Neural cell (in vitro differentiated cells): ENCODE results near the gene FAM228B. TPM values are rescaled to one million over a fixed set of nuclear protein-coding genes. Genes with fewer than 3 reads are reported as not detected.
"Not testable (repeated sequence)": the region's sequence is repeated elsewhere in the genome, so short reads cannot be mapped to it uniquely, and the experiment has no call there.

Source experiments
- H2AFZ ChIP-seq: fragments of 200-600, 300-800 bp; sonication (generic), shearing (Covaris generic); 2 replicates; pipeline ENCODE4 v1.6.0; 2014; ENCODE audit warnings: low read depth, mild to moderate bottlenecking, antibody characterized with exemption, low read length, moderate library complexity
- H3F3A ChIP-seq: fragments of 200-600 bp; shearing (Covaris generic); 2 replicates; pipeline ENCODE4 v1.6.1; 2016; ENCODE audit warnings: mild to moderate bottlenecking, moderate library complexity, mixed read lengths, antibody characterized with exemption, low read length; ENCODE audit not compliant: insufficient read depth, poor library complexity, severe bottlenecking
- H3K27ac ChIP-seq: fragments of 200-600, 300-800 bp; sonication (generic), shearing (Covaris generic); 2 replicates; pipeline ENCODE4 v1.5.1; 2014; ENCODE audit warnings: mild to moderate bottlenecking, low read length, moderate library complexity
- H3K27me3 ChIP-seq: fragments of 300-800, 200-600 bp; sonication (generic), shearing (Covaris generic); 2 replicates; pipeline ENCODE4 v1.6.0; 2014; ENCODE audit warnings: mild to moderate bottlenecking, low read depth, low read length, moderate library complexity; ENCODE audit not compliant: insufficient read depth
- H3K36me3 ChIP-seq: fragments of 300-800, 200-600 bp; sonication (generic), shearing (Covaris generic); 2 replicates; pipeline ENCODE4 v1.5.1; 2014; ENCODE audit warnings: mild to moderate bottlenecking, antibody characterized with exemption, low read length, moderate library complexity; ENCODE audit not compliant: insufficient read depth
- H3K4me2 ChIP-seq: fragments of 300-800, 200-600 bp; sonication (generic), shearing (Covaris generic); 2 replicates; pipeline ENCODE4 v1.6.0; 2014; ENCODE audit warnings: mild to moderate bottlenecking, low read length
- H3K4me3 ChIP-seq: fragments of 300-800, 200-600 bp; sonication (generic), shearing (Covaris generic); 2 replicates; pipeline ENCODE4 v1.5.1; 2014; ENCODE audit warnings: mild to moderate bottlenecking, low read length, moderate library complexity
- H3K79me2 ChIP-seq: fragments of 200-600 bp; shearing (Covaris generic); replicated peaks from 2 replicates; pipeline ENCODE4 v1.6.0; 2014; ENCODE audit warnings: mild to moderate bottlenecking, low read length, moderate library complexity; ENCODE audit not compliant: insufficient read depth
- H3K9ac ChIP-seq: fragments of 300-800, 200-600 bp; sonication (generic), shearing (Covaris generic); 2 replicates; pipeline ENCODE4 v1.6.1; 2016; ENCODE audit warnings: mild to moderate bottlenecking, low read length, mixed read lengths
- H3K9me2 ChIP-seq: fragments of 200-600 bp; shearing (Covaris generic); 2 replicates; pipeline ENCODE4 v1.6.1; 2016; ENCODE audit warnings: mild to moderate bottlenecking, low read length, mixed read lengths; ENCODE audit not compliant: insufficient read depth
- H3K9me3 ChIP-seq: fragments of 200-600, 300-800 bp; sonication (generic), shearing (Covaris generic); 2 replicates; pipeline ENCODE4 v1.6.1; 2016; ENCODE audit warnings: mild to moderate bottlenecking, mixed run types, low read length, moderate library complexity, mixed read lengths
- H4K20me1 ChIP-seq: fragments of 200-600 bp; shearing (Covaris generic); 2 replicates; pipeline ENCODE4 v1.6.1; 2016; ENCODE audit warnings: mild to moderate bottlenecking, mixed run types; ENCODE audit not compliant: insufficient read depth
- CTCF ChIP-seq: fragments of 450-650 bp; IDR thresholded peaks from 2 replicates; pipeline ENCODE4 v1.5.1; 2014; ENCODE audit warnings: antibody characterized with exemption, mild to moderate bottlenecking, moderate library complexity; ENCODE audit not compliant: poor library complexity, severe bottlenecking
- EP300 ChIP-seq: fragments of 450-650 bp; conservative IDR thresholded peaks from 2 replicates; pipeline ENCODE4 v1.6.1; 2014; ENCODE audit warnings: antibody characterized with exemption, mild to moderate bottlenecking, moderate library complexity; ENCODE audit not compliant: poor library complexity, severe bottlenecking
- EZH2 ChIP-seq: fragments of 200-600, 300-800 bp; shearing (Covaris generic), sonication (generic); IDR thresholded peaks from 2 replicates; pipeline ENCODE4 v1.6.1; 2014; ENCODE audit warnings: antibody characterized with exemption, low read length, borderline replicate concordance, mild to moderate bottlenecking; ENCODE audit not compliant: insufficient read depth, poor library complexity, severe bottlenecking
- MXI1 ChIP-seq: fragments of 450-650 bp; conservative IDR thresholded peaks from 2 replicates; pipeline ENCODE4 v1.6.1; 2014; ENCODE audit warnings: antibody characterized with exemption, mild to moderate bottlenecking; ENCODE audit not compliant: poor library complexity, severe bottlenecking
- POLR2AphosphoS5 ChIP-seq: IDR thresholded peaks from 2 replicates; pipeline ENCODE4 v1.6.1; 2012
- RAD21 ChIP-seq: fragments of 450-650 bp; conservative IDR thresholded peaks from 2 replicates; pipeline ENCODE4 v1.6.1; 2014; ENCODE audit warnings: antibody characterized with exemption, mild to moderate bottlenecking, moderate library complexity
- REST ChIP-seq: IDR thresholded peaks from 2 replicates; pipeline ENCODE4 v1.6.1; 2012; ENCODE audit warnings: borderline replicate concordance
- SMC3 ChIP-seq: fragments of 450-650 bp; conservative IDR thresholded peaks from 2 replicates; pipeline ENCODE4 v1.6.1; 2014; ENCODE audit warnings: antibody characterized with exemption, mild to moderate bottlenecking, moderate library complexity; ENCODE audit not compliant: poor library complexity
- TAF1 ChIP-seq: IDR thresholded peaks from 2 replicates; pipeline ENCODE4 v1.6.1; 2012; ENCODE audit warnings: low read depth
- polyA plus RNA-seq: library from polyadenylated mRNA; depleted of rRNA; stranded (reverse); fragments of >200 nt; gene quantifications from 2 replicates; pipeline ENCODE4 v1.2.3, GENCODE V29; 2014

FAM228B gene
- polyA plus RNA-seq, 1 donor from 2014 or later = 22.0 TPM

GRCh38 chr2:24191156-24191555 is 67.9 kb downstream of the FAM228B start:
- H3K79me2 ChIP-seq = no peaks in the 10 kb centered on the region
- H3K27ac ChIP-seq = no peak overlapping the region
- H2AFZ ChIP-seq = no peak overlapping the region
- H3K36me3 ChIP-seq = peaks cover 8% of the 10 kb centered on the region
- no peak overlapping the region for H3K4me2 ChIP-seq
- H3K4me3 ChIP-seq = no peak overlapping the region
- H3F3A ChIP-seq = no peaks in the 10 kb centered on the region
- H3K27me3 ChIP-seq = no peaks in the 10 kb centered on the region
- TF ChIP-seq SMC3 = no peak
- TF ChIP-seq MXI1 = no peak
- no peak for TF ChIP-seq TAF1
- TF ChIP-seq EP300 = no peak
- no peak for TF ChIP-seq REST
- H3K9me3 ChIP-seq = no peaks in the 10 kb centered on the region
- H4K20me1 ChIP-seq = no peaks in the 10 kb centered on the region
- H3K9ac ChIP-seq = no peak overlapping the region
- H3K9me2 ChIP-seq = no peaks in the 10 kb centered on the region

GRCh38 chr2:24191848-24192247 is 68.6 kb downstream of the FAM228B start:
- TF ChIP-seq POLR2AphosphoS5 = no peak
- TF ChIP-seq TAF1 = no peak
- TF ChIP-seq MXI1 = no peak
- no peak for TF ChIP-seq SMC3
- TF ChIP-seq RAD21 = no peak
- no peak for TF ChIP-seq EZH2
- TF ChIP-seq CTCF = no peak
- Histone ChIP-seq H3K4me2 (no peak overlapping the region), H3K9me2 (no peaks in the 10 kb centered on the region), H2AFZ (no peak overlapping the region), H3K9ac (no peak overlapping the region), H3K4me3 (no peak overlapping the region), H4K20me1 (no peaks in the 10 kb centered on the region), H3F3A (no peaks in the 10 kb centered on the region), H3K79me2 (no peaks in the 10 kb centered on the region), H3K36me3 (peaks cover 8% of the 10 kb centered on the region), H3K27ac (no peak overlapping the region), H3K27me3 (no peaks in the 10 kb centered on the region), H3K9me3 (no peaks in the 10 kb centered on the region)

- not testable (repeated sequence) for H3K9ac ChIP-seq, H3K4me3 ChIP-seq, H4K20me1 ChIP-seq, H3K36me3 ChIP-seq, H3K79me2 ChIP-seq, H3K9me3 ChIP-seq, H3K9me2 ChIP-seq, H2AFZ ChIP-seq, H3K27ac ChIP-seq, H3F3A ChIP-seq, H3K27me3 ChIP-seq, H3K4me2 ChIP-seq
These were observed 73.9 kb downstream of the FAM228B start for GRCh38 chr2:24197213-24197612.
